ENCODE results near the gene TEX261.

The TEX261 gene

DNA sequence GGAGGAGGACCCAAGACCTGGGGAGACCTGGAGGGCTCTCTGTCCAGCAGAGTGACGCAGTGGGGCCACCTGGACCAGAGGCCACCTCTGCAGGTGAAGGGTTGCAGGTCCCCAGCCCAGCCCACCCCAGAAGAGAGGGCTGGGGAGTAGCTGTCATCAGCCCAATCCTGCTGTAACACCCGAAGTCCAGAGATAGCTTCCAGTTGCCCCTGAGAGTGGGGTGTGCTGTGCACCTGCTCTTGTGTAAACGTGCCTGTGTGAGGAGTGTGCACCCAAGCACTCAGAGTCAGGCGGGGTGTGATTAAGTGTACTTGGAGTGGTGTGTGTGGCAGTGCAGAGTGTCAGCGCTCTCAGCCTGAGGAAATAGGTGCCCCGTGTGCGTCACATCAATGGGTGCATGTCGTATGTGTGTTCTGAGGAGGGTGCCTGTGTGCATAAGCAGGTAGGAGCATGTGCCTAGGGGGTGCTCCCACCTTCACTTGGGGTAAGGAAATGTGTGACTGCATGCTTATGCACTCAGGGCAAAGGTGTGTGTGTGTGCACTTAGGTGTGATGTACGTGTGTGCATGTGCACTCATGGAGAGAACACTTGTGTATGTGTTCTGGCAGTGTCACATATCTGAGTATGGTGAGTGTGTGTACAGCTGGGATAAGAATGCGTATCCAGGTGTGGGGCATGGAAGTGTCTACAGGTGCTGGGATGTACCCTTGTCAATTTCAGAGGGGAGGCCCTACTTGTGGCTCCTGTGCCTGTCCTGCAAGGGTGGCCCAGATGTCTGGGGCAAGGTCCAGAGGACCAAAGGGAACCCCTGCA, 58.3 kb downstream of the TEX261 start:
- no peak for DNase-seq (ENCODE audit: low read depth)
